ENCODE measurements around the gene TCEA3. TPM values are rescaled to one million over a fixed set of nuclear protein-coding genes. Genes with fewer than 3 reads are reported as not detected.

TCEA3 gene
- total RNA-seq, 1 donor from 2014 or later, result 6.6 TPM

DNA sequence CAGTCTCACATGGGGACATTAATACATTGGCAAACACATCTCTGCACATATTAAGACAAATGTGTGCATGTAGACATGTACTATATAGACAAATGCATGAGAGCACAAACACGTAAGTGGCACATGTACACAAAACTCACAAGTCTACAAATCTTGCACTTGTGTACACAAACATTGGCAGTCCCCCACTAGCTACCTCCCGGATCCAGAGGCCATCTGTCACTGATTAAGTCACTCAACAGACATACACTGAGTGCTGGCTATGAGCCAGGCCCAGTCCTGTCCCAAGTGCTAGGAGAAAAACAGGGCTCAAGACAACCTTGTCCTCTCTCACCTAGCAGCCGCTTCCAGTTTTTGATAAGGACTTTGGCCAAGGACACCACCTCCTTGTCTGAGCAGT, 7.0 kb downstream of the TCEA3 start:
- no peaks in the 10 kb centered on the region for H3K27me3 ChIP-seq (ENCODE audit: control insufficient read depth, insufficient read depth, low read length)
- no peak overlapping the region for H3K4me3 ChIP-seq (ENCODE audit: low read depth, low read length)
- H3K36me3 ChIP-seq (ENCODE audit: control insufficient read depth, insufficient read depth, low read length), result no peaks in the 10 kb centered on the region
- no peak for DNase-seq (ENCODE audit: low read depth)
- TF ChIP-seq, protein P1, sequence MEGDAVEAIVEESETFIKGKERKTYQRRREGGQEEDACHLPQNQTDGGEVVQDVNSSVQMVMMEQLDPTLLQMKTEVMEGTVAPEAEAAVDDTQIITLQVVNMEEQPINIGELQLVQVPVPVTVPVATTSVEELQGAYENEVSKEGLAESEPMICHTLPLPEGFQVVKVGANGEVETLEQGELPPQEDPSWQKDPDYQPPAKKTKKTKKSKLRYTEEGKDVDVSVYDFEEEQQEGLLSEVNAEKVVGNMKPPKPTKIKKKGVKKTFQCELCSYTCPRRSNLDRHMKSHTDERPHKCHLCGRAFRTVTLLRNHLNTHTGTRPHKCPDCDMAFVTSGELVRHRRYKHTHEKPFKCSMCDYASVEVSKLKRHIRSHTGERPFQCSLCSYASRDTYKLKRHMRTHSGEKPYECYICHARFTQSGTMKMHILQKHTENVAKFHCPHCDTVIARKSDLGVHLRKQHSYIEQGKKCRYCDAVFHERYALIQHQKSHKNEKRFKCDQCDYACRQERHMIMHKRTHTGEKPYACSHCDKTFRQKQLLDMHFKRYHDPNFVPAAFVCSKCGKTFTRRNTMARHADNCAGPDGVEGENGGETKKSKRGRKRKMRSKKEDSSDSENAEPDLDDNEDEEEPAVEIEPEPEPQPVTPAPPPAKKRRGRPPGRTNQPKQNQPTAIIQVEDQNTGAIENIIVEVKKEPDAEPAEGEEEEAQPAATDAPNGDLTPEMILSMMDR (IDR thresholded peaks at IDR 0.05; ENCODE audit: insufficient read depth, low read length, severe bottlenecking), result no peak
- peak; percentile 47 for FAIRE-seq

DNA sequence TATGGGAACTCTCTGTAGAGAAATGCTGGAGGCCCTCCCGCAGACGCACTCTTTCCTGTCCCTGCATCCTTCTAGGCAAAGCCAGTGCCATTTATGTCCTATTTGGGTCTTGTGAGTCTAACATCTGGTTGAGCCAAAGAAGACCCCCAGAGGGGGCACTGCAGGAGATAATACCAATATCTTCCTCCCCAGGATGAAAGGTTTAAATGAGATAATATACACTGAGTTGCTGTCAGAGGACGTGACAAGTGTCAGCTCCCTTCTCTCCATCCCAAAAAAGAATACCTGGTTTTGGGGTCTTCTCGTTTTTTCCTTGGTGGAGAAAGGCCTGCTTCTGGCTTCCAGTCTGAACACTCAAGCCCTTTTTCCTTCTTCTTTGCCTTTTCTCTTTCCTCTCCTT, 7.6 kb downstream of the TCEA3 start:
- Histone ChIP-seq H3K4me3 (ENCODE audit: low read depth, low read length) (no peak overlapping the region), H3K27me3 (ENCODE audit: control insufficient read depth, insufficient read depth, low read length) (no peaks in the 10 kb centered on the region), H3K36me3 (ENCODE audit: control insufficient read depth, insufficient read depth, low read length) (no peaks in the 10 kb centered on the region)
- DNase-seq (ENCODE audit: low read depth), result no peak
- TF ChIP-seq, protein P1 (IDR thresholded peaks at IDR 0.05; ENCODE audit: insufficient read depth, low read length, severe bottlenecking), result no peak
- FAIRE-seq, result no peak

DNA sequence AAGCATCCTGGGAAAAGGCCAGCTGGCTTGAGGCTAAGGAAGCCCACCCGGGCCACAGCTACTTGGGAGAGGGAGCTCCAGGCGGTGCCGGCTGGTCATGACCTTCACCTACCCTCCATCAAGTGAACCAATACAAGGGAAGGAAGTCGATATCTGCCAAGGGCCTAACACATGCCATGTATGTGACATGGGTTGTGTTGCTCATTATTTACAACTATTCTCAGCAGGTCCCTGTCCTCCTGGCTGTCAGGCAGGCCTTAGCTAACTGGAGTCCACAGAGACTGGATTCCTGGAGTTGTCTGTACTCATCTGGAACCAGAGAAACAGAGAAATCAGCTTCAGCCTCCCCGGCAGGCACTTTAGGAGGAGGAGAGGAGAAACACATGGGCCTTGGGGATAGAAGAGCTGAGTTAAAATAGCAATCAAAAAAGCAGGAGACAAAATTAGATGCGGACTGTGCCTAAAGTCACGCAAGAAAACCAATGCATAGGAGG, 15.7 kb downstream of the TCEA3 start:
- H3K36me3 ChIP-seq (ENCODE audit: control insufficient read depth, insufficient read depth, low read length), result no peaks in the 10 kb centered on the region

DNA sequence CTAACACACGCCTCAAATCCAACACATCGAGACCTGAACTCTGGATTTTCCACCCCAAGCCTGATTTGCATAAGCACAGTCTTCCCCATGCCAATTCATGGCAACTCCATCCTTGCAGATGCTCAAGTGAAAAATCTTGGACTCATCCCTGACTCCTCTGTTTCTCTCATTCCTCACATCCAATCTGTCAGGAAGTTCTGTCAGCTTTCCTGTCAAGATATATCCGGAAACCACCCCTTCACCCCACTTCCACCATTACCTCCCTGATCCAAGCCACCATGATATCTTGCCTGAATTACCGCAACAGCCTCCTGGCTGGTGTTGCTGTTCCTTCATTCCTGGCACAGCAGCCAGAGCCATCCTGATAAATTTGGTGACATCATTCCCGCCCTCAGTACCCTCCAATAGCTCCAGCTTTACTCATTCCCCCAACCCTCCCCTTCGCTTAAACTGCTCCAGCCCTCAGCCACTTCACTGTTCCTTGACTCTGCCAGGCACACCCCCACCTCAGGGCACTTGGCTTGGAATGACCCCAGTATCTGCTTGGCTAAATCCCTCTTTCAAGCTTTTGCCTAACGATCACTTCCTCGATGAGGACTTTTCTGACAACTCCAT, 17.4 kb downstream of the TCEA3 start:
- no peak for DNase-seq (ENCODE audit: low read depth)
- no peak overlapping the region for H3K4me3 ChIP-seq (ENCODE audit: low read depth, low read length)
- no peaks in the 10 kb centered on the region for H3K36me3 ChIP-seq (ENCODE audit: control insufficient read depth, insufficient read depth, low read length)
- H3K27me3 ChIP-seq (ENCODE audit: control insufficient read depth, insufficient read depth, low read length), result no peaks in the 10 kb centered on the region
- TF ChIP-seq, protein P1 (IDR thresholded peaks at IDR 0.05; ENCODE audit: insufficient read depth, low read length, severe bottlenecking), result no peak
- no peak for FAIRE-seq

More for the DNA sequence above, 15.7 kb downstream of the TCEA3 start:
- H3K27me3 ChIP-seq (ENCODE audit: control insufficient read depth, insufficient read depth, low read length), result no peaks in the 10 kb centered on the region
- no peak overlapping the region for H3K4me3 ChIP-seq (ENCODE audit: low read depth, low read length)
- TF ChIP-seq, protein P1 (IDR thresholded peaks at IDR 0.05; ENCODE audit: insufficient read depth, low read length, severe bottlenecking), result no peak
- no peak for FAIRE-seq
- no peak for DNase-seq (ENCODE audit: low read depth)

DNA sequence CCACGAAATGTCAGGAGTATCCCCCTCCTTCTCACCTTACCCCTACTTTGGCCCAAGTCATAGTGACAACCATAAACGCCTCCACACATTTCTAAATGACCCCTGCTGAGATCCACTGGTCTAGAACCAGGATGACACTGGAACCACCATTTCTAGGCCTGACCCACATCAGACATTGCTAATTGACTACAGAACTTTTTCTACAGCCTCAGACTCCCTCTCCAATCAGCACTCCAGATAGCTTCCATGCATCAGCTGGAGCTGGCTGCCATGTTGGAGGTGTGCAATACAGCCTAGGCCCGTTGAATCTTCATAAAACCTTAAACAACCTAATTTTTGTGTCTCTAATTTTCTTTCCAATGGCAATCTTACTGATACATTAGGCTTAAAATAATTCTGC, 18.6 kb downstream of the TCEA3 start:
- H3K27me3 ChIP-seq (ENCODE audit: control insufficient read depth, insufficient read depth, low read length), result no peaks in the 10 kb centered on the region
- H3K36me3 ChIP-seq (ENCODE audit: control insufficient read depth, insufficient read depth, low read length), result no peaks in the 10 kb centered on the region
- H3K4me3 ChIP-seq (ENCODE audit: low read depth, low read length), result no peak overlapping the region
- DNase-seq (ENCODE audit: low read depth) (no peak), FAIRE-seq (no peak)
- TF ChIP-seq, protein P1 (IDR thresholded peaks at IDR 0.05; ENCODE audit: insufficient read depth, low read length, severe bottlenecking), result no peak
